PC-9 (cell line): ENCODE results near the gene TFAP2A.

Experiments
- EZH2 ChIP-seq: fragments of 200-600 bp; sonication (generic); IDR thresholded peaks from 2 replicates; pipeline ENCODE4 v1.8.0; 2017; ENCODE audit warnings: antibody characterized with exemption, low read depth
- TF ChIP-seq, protein P1 (sequence below): fragments of 200-600 bp; sonication (generic); conservative IDR thresholded peaks from 2 replicates; pipeline ENCODE4 v1.6.1; 2017; ENCODE audit warnings: mixed run types, antibody characterized with exemption, mild to moderate bottlenecking, moderate library complexity

DNA sequence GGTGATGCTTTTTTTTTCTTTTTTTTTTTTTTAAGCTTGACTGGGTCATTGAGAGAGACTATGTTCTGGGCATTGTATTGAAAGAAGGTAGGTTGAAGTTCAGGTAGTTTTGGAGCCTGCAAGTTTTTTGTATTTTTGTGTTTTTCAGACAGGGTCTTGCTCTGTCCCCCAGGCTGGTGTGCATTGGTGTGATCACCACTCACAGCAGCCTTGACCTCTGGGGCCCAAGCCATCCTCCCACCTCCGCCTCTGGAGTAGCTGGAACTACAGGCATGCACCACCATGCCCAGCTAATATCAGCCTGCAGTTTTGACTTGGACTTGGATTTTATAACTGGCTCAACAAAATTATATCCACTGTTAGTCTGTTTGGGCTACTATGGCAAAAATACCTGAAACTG lies 31.7 kb upstream of the TFAP2A start:
- TF ChIP-seq, protein P1, sequence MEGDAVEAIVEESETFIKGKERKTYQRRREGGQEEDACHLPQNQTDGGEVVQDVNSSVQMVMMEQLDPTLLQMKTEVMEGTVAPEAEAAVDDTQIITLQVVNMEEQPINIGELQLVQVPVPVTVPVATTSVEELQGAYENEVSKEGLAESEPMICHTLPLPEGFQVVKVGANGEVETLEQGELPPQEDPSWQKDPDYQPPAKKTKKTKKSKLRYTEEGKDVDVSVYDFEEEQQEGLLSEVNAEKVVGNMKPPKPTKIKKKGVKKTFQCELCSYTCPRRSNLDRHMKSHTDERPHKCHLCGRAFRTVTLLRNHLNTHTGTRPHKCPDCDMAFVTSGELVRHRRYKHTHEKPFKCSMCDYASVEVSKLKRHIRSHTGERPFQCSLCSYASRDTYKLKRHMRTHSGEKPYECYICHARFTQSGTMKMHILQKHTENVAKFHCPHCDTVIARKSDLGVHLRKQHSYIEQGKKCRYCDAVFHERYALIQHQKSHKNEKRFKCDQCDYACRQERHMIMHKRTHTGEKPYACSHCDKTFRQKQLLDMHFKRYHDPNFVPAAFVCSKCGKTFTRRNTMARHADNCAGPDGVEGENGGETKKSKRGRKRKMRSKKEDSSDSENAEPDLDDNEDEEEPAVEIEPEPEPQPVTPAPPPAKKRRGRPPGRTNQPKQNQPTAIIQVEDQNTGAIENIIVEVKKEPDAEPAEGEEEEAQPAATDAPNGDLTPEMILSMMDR = no peak
- TF ChIP-seq EZH2 = no peak
